H1 (cell line): ENCODE data around the gene CHCHD6. TPM values are rescaled to one million over a fixed set of nuclear protein-coding genes. Genes with fewer than 3 reads are reported as not detected.

ENCODE experiments used
- CTCF ChIA-PET: fragments of 300-600 bp; sonication (Branson Sonifier 250); formaldehyde crosslinking; loops from one replicate; lab custom pipeline; 2021; ENCODE audit not compliant: partially characterized antibody; lab: Charles Lee
- POLR2A ChIA-PET: fragments of 300-600 bp; sonication (Branson Sonifier 250); formaldehyde crosslinking; loops from one replicate; lab custom pipeline; 2021; ENCODE audit warnings: inconsistent platforms; ENCODE audit not compliant: partially characterized antibody; lab: Charles Lee
- DNase-seq, 2 experiments: peaks; one replicate each; pipeline versions ENCODE4 v3.0.0 to v3.0.0-alpha.2; 2010 to 2022; ENCODE audit warnings: low spot score in 2 of 2, low read depth in 1 of 2, mixed read lengths in 1 of 2
- FAIRE-seq: peaks from 2 replicates; lab custom pipeline; 2011; peaks lifted over from hg19 to GRCh38; lab: Jason Lieb, UNC
- H2AFZ ChIP-seq: 2 replicates; pipeline ENCODE4 v1.8.1; 2012; ENCODE audit warnings: low read length, inconsistent platforms
- H2AK5ac ChIP-seq: 2 replicates; pipeline ENCODE4 v1.6.1; 2013; ENCODE audit warnings: low read depth, low read length
- H2BK120ac ChIP-seq: replicated peaks from 2 replicates; pipeline ENCODE3; 2013; ENCODE audit warnings: low read depth, low read length, inconsistent platforms
- H2BK12ac ChIP-seq: 2 replicates; pipeline ENCODE4 v1.6.1; 2013; ENCODE audit warnings: low read depth, low read length
- H2BK15ac ChIP-seq: 2 replicates; pipeline ENCODE4 v1.6.1; 2013; ENCODE audit warnings: low read length
- H2BK20ac ChIP-seq: 2 replicates; pipeline ENCODE4 v1.6.1; 2013; ENCODE audit warnings: low read length
- H2BK5ac ChIP-seq: 2 replicates; pipeline ENCODE4 v1.6.1; 2013; ENCODE audit warnings: low read depth, low read length
- H3K14ac ChIP-seq: 2 replicates; pipeline ENCODE4 v1.6.1; 2013; ENCODE audit warnings: inconsistent platforms; ENCODE audit not compliant: insufficient read length
- H3K18ac ChIP-seq: 2 replicates; pipeline ENCODE4 v1.6.1; 2013; ENCODE audit warnings: low read length; ENCODE audit errors: extremely low read depth
- H3K23ac ChIP-seq: 2 replicates; pipeline ENCODE4 v1.6.1; 2013; ENCODE audit warnings: inconsistent platforms; ENCODE audit not compliant: insufficient read length
- H3K23me2 ChIP-seq: 2 replicates; pipeline ENCODE4 v1.6.1; 2013; ENCODE audit warnings: low read depth, low read length
- H3K27ac ChIP-seq: 2 replicates; pipeline ENCODE4 v1.6.1; 2011; ENCODE audit warnings: low read depth, low read length, inconsistent platforms
- H3K27me3 ChIP-seq, 4 experiments: replicated peaks in 1 of 4; 1 replicate in 1 of 4; 2 replicates in 3 of 4; pipeline versions ENCODE4 v1.6.1 to v1.8.1; 2011 to 2013; ENCODE audit warnings: low read length in 3 of 4, mild to moderate bottlenecking in 3 of 4, inconsistent platforms in 2 of 4, mixed read lengths in 2 of 4, moderate library complexity in 1 of 4; ENCODE audit not compliant: control insufficient read depth in 3 of 4, insufficient read depth in 3 of 4; ENCODE audit errors: extremely low read depth in 1 of 4
- H3K36me3 ChIP-seq, 4 experiments: 2 replicates each; pipeline versions ENCODE4 v1.6.1 to v1.8.1; 2011 to 2013; ENCODE audit warnings: mild to moderate bottlenecking in 4 of 4, low read length in 3 of 4, moderate library complexity in 2 of 4, control low read depth in 1 of 4, inconsistent platforms in 1 of 4; ENCODE audit not compliant: insufficient read depth in 4 of 4, control insufficient read depth in 2 of 4
- H3K4ac ChIP-seq: replicated peaks from 2 replicates; pipeline ENCODE3; 2013; ENCODE audit warnings: low read length, low read depth, mixed read lengths, inconsistent platforms; ENCODE audit not compliant: insufficient read length
- H3K4me1 ChIP-seq, 4 experiments: replicated peaks in 1 of 4; 1 replicate in 1 of 4; 2 replicates in 3 of 4; pipeline versions ENCODE4 v1.6.1 to v1.8.1; 2011 to 2013; ENCODE audit warnings: low read length in 3 of 4, inconsistent platforms in 2 of 4, mixed read lengths in 1 of 4; ENCODE audit not compliant: insufficient read depth in 4 of 4, control insufficient read depth in 3 of 4
- H3K4me2 ChIP-seq, 2 experiments: 2 replicates each; pipeline versions ENCODE4 v1.6.1 to v1.8.1; 2011 to 2013; ENCODE audit warnings: low read depth in 2 of 2, low read length in 2 of 2, control low read depth in 1 of 2, inconsistent platforms in 1 of 2, mild to moderate bottlenecking in 1 of 2; ENCODE audit not compliant: insufficient read depth in 1 of 2
- H3K4me3 ChIP-seq, 4 experiments: fragments of 200-600, 300-600 bp in 1 of 4; sonication (generic), shearing (Covaris generic), sonication (Bioruptor Twin) in 1 of 4; 2 replicates each; pipeline versions ENCODE4 v1.5.1 to v1.8.1; 2011 to 2016; ENCODE audit warnings: low read length in 4 of 4, low read depth in 3 of 4, control low read depth in 2 of 4, inconsistent platforms in 2 of 4, mild to moderate bottlenecking in 2 of 4, mixed read lengths in 1 of 4, moderate library complexity in 1 of 4; ENCODE audit not compliant: insufficient read depth in 2 of 4; ENCODE audit errors: extremely low read depth in 1 of 4
- H3K56ac ChIP-seq: replicated peaks from 2 replicates; pipeline ENCODE3; 2013; ENCODE audit warnings: low read depth, mild to moderate bottlenecking, mixed read lengths, low read length, inconsistent platforms; ENCODE audit not compliant: insufficient read length
- H3K79me1 ChIP-seq: 2 replicates; pipeline ENCODE4 v1.6.1; 2013; ENCODE audit warnings: low read depth, low read length, control low read depth
- H3K79me2 ChIP-seq, 2 experiments: 2 replicates each; pipeline versions ENCODE4 v1.6.1 to v1.8.1; 2012 to 2013; ENCODE audit warnings: low read length in 2 of 2, mild to moderate bottlenecking in 2 of 2, inconsistent platforms in 1 of 2; ENCODE audit not compliant: insufficient read depth in 2 of 2, control insufficient read depth in 1 of 2
- H3K9ac ChIP-seq, 4 experiments: replicated peaks in 1 of 4; 1 replicate in 1 of 4; 2 replicates in 3 of 4; pipeline versions ENCODE4 v1.6.1 to v1.8.1; 2011 to 2013; ENCODE audit warnings: low read depth in 3 of 4, low read length in 3 of 4, control low read depth in 2 of 4, mild to moderate bottlenecking in 2 of 4, moderate library complexity in 2 of 4, inconsistent platforms in 1 of 4; ENCODE audit errors: extremely low read depth in 1 of 4
- H3K9me3 ChIP-seq, 2 experiments: 2 replicates each; pipeline versions ENCODE4 v1.6.1 to v1.8.1; 2012 to 2013; ENCODE audit warnings: mild to moderate bottlenecking in 2 of 2, moderate library complexity in 2 of 2, control low read depth in 1 of 2, inconsistent platforms in 1 of 2, low read depth in 1 of 2, low read length in 1 of 2, mixed read lengths in 1 of 2; ENCODE audit not compliant: insufficient read depth in 2 of 2
- H4K20me1 ChIP-seq, 2 experiments: replicated peaks in 1 of 2; 2 replicates each; pipeline versions ENCODE3 to v1.8.1; 2011 to 2013; ENCODE audit warnings: inconsistent platforms in 2 of 2, low read length in 2 of 2, mild to moderate bottlenecking in 1 of 2; ENCODE audit not compliant: insufficient read depth in 2 of 2, control insufficient read depth in 1 of 2
- H4K5ac ChIP-seq: 2 replicates; pipeline ENCODE4 v1.6.1; 2013; ENCODE audit warnings: low read length, low read depth, mixed read lengths, inconsistent platforms; ENCODE audit not compliant: insufficient read length
- H4K8ac ChIP-seq: 2 replicates; pipeline ENCODE4 v1.8.0; 2013; ENCODE audit warnings: mild to moderate bottlenecking, moderate library complexity, low read length, inconsistent platforms; ENCODE audit not compliant: insufficient read depth; ENCODE audit errors: extremely low read depth
- H4K91ac ChIP-seq: replicated peaks from 2 replicates; pipeline ENCODE3; 2013; ENCODE audit warnings: low read length, mixed read lengths, inconsistent platforms; ENCODE audit not compliant: insufficient read length
- ASH2L ChIP-seq: fragments of 200-600, 300-600 bp; sonication (generic); IDR thresholded peaks from one replicate; pipeline ENCODE4 v1.7.1; 2017; ENCODE audit warnings: low read length
- CHD2 ChIP-seq: IDR thresholded peaks from 2 replicates; pipeline ENCODE4 v1.6.1; 2012; ENCODE audit warnings: low read length, improper control_type of control experiment
- FOSL1 ChIP-seq: IDR thresholded peaks from 2 replicates; pipeline ENCODE4 v1.6.1; 2011; ENCODE audit warnings: mild to moderate bottlenecking, low read depth, low read length, moderate library complexity; ENCODE audit not compliant: insufficient read depth
- GABPA ChIP-seq: IDR thresholded peaks from 2 replicates; pipeline ENCODE4 v1.6.1; 2011; ENCODE audit warnings: mild to moderate bottlenecking, low read length, moderate library complexity, borderline replicate concordance; ENCODE audit not compliant: insufficient read depth
- JUN ChIP-seq: IDR thresholded peaks from 2 replicates; pipeline ENCODE4 v1.6.1; 2011; ENCODE audit warnings: low read depth, mild to moderate bottlenecking, improper control_type of control experiment, low read length
- JUND ChIP-seq: IDR thresholded peaks from 2 replicates; pipeline ENCODE4 v1.6.1; 2011; ENCODE audit warnings: mild to moderate bottlenecking, improper control_type of control experiment, low read length
- NANOG ChIP-seq: IDR thresholded peaks from 2 replicates; pipeline ENCODE4 v1.6.1; 2011; ENCODE audit warnings: low read length, low read depth, mild to moderate bottlenecking, inconsistent platforms; ENCODE audit not compliant: insufficient read depth, poor library complexity, severe bottlenecking
- NRF1 ChIP-seq: IDR thresholded peaks from 2 replicates; pipeline ENCODE4 v1.6.1; 2011; ENCODE audit warnings: mild to moderate bottlenecking, low read depth, low read length, improper control_type of control experiment
- ZNF274 ChIP-seq: IDR thresholded peaks from 2 replicates; pipeline ENCODE4 v1.7.0; 2012; ENCODE audit warnings: low read length, borderline replicate concordance; ENCODE audit errors: extremely low read depth
- WGBS, 2 experiments: shearing (Covaris generic) in 1 of 2; methylation state at CpG; one replicate each; pipeline versions ENCODE4 v1.1.6 to v1.1.7; 2013 to 2015; ENCODE audit warnings: low lambda C conversion rate in 2 of 2, mixed read lengths in 2 of 2, inconsistent platforms in 1 of 2, low coverage in 1 of 2, missing lambda C conversion rate in 1 of 2; ENCODE audit not compliant: insufficient replicate concordance in 2 of 2, insufficient coverage in 1 of 2, insufficient read length in 1 of 2; ENCODE audit errors: extremely low coverage in 1 of 2, missing lambda C conversion rate in 1 of 2; 5-methylcytosine and 5-hydroxymethylcytosine counted together
- polyA plus RNA-seq, 7 experiments: library from polyadenylated mRNA; depleted of rRNA in 3 of 7; stranded (reverse) in 5 of 7; unstranded in 2 of 7; fragments of >200 nt in 5 of 7; fragments of 200-250 nt in 2 of 7; gene quantifications; 1 replicate in 5 of 7; 2 replicates in 1 of 7; 4 replicates in 1 of 7; pipeline versions ENCODE4 v1.2.1 to v1.2.3, GENCODE V29; 2011 to 2013; ENCODE audit warnings: missing spikeins in 2 of 7, mixed read lengths in 2 of 7
- total RNA-seq: library from RNA; stranded (reverse); fragmentation: NEBNext Ultra II Directional; extraction: Animal tissue kit (Norgen Biotek cat#: 25700); gene quantifications from 2 replicates; pipeline ENCODE4 v1.2.1, GENCODE V29; 2021
- TF ChIP-seq, protein P1 (sequence below): IDR thresholded peaks from 2 replicates; pipeline ENCODE4 v1.6.1; 2012; ENCODE audit warnings: inconsistent platforms
- TF ChIP-seq, protein P2 (sequence below), 3 experiments: IDR thresholded peaks; 1 replicate in 2 of 3; 2 replicates in 1 of 3; pipeline versions ENCODE4 v1.5.1 to v1.6.1; 2011; ENCODE audit warnings: low read length in 3 of 3, mild to moderate bottlenecking in 3 of 3, inconsistent platforms in 2 of 3, low read depth in 1 of 3, moderate library complexity in 1 of 3; ENCODE audit not compliant: insufficient read depth in 1 of 3; ENCODE audit errors: control extremely low read depth in 1 of 3

Gene CHCHD6
- total and polyA plus RNA-seq, 2 of the 8 experiments (the other 6 are each of a cell fraction or from before 2014, with no cell fraction given), result 32.4 to 37.6 TPM

DNA sequence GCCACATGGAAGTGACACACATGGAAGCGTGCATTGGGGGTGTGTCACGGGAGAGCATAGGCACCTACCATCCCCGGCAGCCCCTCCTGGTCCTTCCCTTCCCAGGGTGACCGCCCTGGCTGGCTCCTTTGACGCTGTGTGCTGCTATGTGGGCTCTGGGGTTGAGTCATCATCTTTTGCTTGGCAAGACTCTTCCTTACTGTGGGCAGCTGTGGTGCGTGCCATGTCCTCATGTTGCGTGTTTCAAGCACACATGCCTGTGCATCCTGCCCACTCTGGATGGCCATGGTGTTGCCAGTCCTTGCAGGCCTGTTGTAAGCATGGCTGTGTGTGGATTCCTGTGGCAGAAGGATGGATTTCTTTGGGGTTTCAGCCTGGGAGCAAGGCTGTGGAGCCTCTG is 292.9 kb downstream of the CHCHD6 start:
- H3K79me2 ChIP-seq, result peaks cover 0 to 55% of the 10 kb centered on the region in 2 experiments; a peak in 2 of 4 replicates
- no peak overlapping the region for H3K56ac ChIP-seq
- no peak overlapping the region for H3K18ac ChIP-seq
- H2BK120ac ChIP-seq, result no peak overlapping the region
- 95% methylated on average over 7 of the region's 7 CpGs; no CpG with 5 or more reads in 1 of the 2 experiments for WGBS, 2 experiments
- peaks cover 38% of the 10 kb centered on the region for H3K79me1 ChIP-seq
- H3K9me3 ChIP-seq, result no peaks in the 10 kb centered on the region
- no peak overlapping the region for H3K9ac ChIP-seq
- peak overlapping the region; percentile 35; the same call in 1 of the 2 replicates for H2BK5ac ChIP-seq
- H2AK5ac ChIP-seq, result no peak overlapping the region
- H4K20me1 ChIP-seq, result peaks cover 17 to 59% of the 10 kb centered on the region in 2 experiments
- H4K5ac ChIP-seq, result no peak overlapping the region
- H2BK20ac ChIP-seq, result no peak overlapping the region
- no peak overlapping the region for H3K4ac ChIP-seq
- H3K4me3 ChIP-seq, result no peak overlapping the region
- H4K8ac ChIP-seq, result no peak overlapping the region
- no peak overlapping the region for H2BK15ac ChIP-seq
- no peak overlapping the region for H3K14ac ChIP-seq
- H3K36me3 ChIP-seq, result no peaks in the 10 kb centered on the region
- H3K23ac ChIP-seq, result no peak overlapping the region
- DNase-seq (no peak), FAIRE-seq (no peak)
- H3K23me2 ChIP-seq, result no peaks in the 10 kb centered on the region
- ChIA-PET CTCF (interaction anchor here (1.3 to 4.2 kb wide), 3 partner anchors 15 to 457 kb away, joined by 4 to 14 read pairs (median 4); partner anchors contain the start of gene PLXNA1), POLR2A (no interaction called here)
- H3K27ac ChIP-seq, result no peak overlapping the region; the same call in 1 of the 2 replicates
- peaks cover 0 to 14% (median 8%) of the 10 kb centered on the region in 4 experiments; a peak in 6 of 7 replicates for H3K4me1 ChIP-seq
- H3K4me2 ChIP-seq, result no peak overlapping the region
- no peaks in the 10 kb centered on the region for H3K27me3 ChIP-seq
- no peak overlapping the region for H2AFZ ChIP-seq
- H4K91ac ChIP-seq, result no peak overlapping the region
- H2BK12ac ChIP-seq, result no peak overlapping the region
- TF ChIP-seq NANOG (no peak), JUN (no peak), ASH2L (no peak), ZNF274 (no peak), CHD2 (no peak), FOSL1 (no peak), GABPA (no peak), JUND (no peak), NRF1 (no peak)
- TF ChIP-seq, protein P1, sequence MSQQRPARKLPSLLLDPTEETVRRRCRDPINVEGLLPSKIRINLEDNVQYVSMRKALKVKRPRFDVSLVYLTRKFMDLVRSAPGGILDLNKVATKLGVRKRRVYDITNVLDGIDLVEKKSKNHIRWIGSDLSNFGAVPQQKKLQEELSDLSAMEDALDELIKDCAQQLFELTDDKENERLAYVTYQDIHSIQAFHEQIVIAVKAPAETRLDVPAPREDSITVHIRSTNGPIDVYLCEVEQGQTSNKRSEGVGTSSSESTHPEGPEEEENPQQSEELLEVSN, result no peak
- TF ChIP-seq, protein P2, sequence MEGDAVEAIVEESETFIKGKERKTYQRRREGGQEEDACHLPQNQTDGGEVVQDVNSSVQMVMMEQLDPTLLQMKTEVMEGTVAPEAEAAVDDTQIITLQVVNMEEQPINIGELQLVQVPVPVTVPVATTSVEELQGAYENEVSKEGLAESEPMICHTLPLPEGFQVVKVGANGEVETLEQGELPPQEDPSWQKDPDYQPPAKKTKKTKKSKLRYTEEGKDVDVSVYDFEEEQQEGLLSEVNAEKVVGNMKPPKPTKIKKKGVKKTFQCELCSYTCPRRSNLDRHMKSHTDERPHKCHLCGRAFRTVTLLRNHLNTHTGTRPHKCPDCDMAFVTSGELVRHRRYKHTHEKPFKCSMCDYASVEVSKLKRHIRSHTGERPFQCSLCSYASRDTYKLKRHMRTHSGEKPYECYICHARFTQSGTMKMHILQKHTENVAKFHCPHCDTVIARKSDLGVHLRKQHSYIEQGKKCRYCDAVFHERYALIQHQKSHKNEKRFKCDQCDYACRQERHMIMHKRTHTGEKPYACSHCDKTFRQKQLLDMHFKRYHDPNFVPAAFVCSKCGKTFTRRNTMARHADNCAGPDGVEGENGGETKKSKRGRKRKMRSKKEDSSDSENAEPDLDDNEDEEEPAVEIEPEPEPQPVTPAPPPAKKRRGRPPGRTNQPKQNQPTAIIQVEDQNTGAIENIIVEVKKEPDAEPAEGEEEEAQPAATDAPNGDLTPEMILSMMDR (IDR thresholded peaks at IDR 0.05; ENCODE audit: control extremely low read depth in 1 of 3, insufficient read depth in 1 of 3, low read depth in 1 of 3, low read length in 3 of 3), result no peak
